Measurements from ENCODE around the gene GFPT2.

The GFPT2 gene

DNA sequence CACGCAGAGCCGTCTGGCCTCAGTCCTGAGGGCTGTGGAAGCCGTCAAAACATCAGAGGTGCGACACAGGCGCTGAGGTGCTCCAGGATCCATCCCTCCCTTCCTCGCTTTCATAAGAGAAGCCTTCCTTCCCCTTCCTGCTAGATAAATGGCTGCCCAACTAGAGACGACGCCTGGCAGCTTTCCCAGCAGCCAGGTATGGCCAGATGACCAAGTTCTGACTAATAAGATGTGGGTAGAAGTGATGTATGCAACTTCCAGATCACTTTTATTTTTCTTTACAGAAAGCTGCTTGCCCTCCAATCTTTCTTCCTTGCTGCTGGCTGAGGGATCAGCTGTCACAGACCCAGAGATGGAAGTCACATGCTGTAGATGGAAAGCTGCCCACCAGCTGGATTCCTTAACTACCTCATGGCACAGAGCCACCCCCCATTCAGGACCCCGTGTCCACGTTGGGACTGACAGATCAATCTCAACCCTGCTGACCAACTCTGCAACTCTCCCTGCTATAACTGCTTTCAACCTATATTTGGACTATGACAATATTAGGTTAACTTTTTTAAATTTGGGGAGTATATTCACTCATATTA lies 70.0 kb downstream of the GFPT2 start:
- no peak for DNase-seq (ENCODE audit: low spot score)

DNA sequence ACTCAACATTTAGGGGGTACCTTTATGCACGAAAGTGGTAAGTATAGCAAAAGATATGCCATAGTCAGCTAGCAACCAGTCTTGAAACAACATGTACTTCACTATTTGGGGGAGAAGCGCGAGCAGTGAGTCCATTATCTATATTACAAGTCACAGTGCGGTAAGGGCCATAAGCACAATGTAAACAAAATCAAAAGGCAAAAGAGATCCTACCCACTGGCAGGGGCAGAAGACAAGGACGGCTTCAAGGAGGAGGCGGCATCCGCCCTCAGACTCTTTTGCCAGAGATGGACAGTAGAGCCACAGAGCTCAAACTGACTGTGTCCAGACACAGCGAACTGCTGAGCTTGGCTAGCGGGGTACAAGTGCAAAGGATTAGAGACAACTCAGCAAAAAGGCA lies 70.9 kb downstream of the GFPT2 start:
- no peak for DNase-seq (ENCODE audit: low spot score)

DNA sequence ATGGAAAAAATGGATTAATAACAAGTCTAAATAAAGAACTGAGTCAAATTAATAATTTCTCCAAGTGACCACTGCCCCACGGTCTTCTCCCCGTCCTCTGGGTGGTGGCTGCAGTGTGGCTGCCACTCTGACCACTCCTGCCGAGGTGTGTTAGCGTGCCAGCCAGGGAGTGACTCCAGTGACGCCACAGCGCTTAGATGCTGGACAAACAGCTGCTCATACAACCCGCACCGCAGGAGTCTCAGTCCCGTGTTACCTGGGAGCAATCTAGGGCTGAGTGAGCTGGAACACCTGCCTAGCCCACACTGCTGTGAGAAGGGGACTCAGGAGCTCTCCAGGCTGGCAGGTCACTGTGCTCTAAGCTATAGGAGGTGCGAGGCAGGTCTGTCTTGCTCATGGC lies 71.4 kb downstream of the GFPT2 start:
- no peak for DNase-seq (ENCODE audit: low spot score)

DNA sequence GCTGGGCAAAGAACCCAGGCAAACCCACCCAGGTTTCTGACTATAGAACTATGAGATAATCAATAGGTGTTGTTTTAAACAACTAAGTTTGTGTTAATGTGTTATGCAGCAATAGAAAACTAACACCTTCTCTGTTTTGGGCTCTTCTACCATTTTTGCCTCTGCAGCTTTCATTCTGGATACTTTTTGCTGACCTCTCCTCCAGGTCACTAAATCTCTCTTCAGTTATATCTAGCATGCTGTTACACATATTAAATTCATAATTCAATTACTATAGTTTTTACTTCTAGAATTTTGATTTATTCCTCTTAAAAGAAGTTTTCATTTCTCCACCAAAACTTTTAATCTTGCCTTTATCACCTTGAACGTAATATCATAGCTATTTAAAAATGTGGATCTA lies 78.4 kb downstream of the GFPT2 start:
- no peak for DNase-seq (ENCODE audit: low spot score)

DNA sequence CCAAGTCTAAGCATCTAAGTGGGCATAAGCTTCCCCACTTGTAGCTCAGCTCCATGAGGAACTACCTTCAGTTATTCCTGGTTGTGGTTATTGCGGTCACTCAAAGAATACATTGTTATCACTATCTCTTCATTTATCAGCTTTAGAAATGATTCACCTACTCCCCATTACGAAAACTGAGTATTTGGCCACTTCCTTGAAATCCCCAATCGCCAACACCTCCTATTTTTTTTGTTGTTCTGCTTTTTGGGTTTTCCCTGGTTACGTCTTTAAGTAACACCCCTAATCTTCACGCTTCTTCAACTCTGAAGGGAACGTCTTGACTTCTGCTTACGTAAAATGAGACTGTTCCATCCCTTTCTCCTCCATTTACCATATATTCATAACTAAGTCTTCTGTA lies 81.9 kb downstream of the GFPT2 start:
- DNase-seq (ENCODE audit: low spot score): no peak

DNA sequence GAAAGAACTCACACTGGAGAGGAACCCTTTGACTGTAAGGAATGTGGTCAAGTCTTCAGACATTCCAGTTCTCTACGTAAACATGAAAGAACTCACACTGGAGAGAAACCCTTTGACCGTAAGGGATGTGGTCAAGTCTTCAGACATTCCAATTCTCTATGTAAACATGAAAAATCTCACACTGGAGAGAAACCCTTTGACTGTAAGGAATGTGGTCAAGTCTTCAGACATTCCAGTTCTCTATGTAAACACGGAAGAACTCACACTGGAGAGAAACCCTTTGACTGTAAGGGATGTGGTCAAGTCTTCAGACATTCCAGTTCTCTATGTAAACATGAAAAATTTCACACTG lies 93.9 kb downstream of the GFPT2 start:
- DNase-seq (ENCODE audit: low spot score): no peak

DNA sequence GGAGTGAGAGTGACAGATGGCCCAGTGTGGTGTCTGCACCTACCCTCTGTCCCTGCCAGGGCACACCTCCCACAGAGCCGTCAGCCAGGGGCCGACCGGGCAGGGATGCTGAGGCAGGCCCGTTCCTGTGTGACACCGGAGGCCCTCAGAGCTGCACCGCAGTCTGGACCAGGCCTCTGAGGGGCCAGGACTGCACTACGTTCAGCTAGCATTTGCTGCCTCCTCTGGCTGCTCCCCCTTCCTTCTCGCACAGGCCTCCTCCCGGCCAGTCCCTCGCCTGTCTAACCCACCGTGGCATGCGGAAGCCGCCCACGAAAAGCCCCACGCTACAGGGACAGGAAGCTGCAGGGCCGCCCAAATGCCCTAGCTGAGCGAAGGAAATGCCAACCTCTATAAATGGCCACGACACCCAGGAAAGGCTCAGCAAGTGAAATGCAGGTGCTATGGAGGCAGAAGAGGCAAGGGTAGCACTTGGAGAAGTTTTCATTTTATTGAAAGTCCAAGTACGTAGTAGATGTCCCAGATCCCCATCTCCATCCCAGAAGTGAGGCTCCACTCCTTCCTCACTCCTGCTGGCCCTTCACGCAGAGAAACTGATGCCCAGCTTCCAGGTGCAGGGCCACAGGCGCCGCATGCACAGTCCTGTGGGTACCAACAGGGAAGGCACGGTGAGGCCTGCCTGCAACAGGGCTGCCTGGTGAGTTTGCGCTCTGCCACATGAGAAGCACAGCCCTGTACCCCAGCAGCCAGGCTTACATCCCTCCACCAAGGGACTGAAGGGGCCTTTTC lies 99.9 kb downstream of the GFPT2 start:
- DNase-seq (ENCODE audit: low spot score): no peak

DNA sequence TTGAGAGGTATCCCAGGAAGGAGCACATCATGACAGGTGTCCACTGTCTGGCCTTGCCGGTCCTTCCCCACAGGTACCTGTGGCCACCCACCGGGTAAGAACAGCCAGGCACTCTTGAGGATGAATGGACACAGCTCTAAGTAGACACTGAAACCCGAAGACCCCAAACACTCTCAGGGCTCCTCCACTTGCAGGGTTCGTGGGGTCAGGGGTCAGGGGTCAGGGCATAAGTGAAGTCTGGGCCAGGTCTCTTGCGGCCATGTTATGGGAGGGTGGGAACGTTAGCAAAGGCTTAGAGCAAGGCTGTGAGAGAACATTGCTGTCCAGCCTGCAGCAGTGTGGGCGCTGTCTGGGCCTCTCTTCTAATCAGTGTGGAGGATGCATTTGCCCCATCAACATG lies 101.2 kb downstream of the GFPT2 start:
- DNase-seq (ENCODE audit: low spot score): no peak

DNA sequence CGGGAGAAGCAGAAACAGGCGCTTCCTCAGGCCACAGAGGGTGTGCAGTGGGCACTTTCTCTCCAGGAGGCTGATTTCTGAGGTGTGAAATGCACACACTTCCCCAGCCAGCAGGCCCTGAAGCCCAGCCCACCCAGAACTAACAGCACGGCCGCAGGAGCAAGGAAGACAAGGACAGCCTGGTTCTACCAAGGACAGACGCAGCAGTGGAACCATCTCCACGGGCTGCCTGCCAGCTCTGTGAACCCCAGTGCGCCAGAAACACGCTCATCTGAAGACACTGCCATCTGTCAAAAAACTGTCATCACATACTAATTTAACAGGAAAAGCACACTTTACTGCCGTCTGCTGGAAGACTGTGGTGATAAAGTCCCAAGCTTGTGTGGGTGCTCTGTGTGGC lies 102.0 kb downstream of the GFPT2 start:
- DNase-seq (ENCODE audit: low spot score): no peak
